HG03025 (cell line): ENCODE results near the gene RUNX3.

Experiments
- ATAC-seq: cut with Tn5 transposase; IDR thresholded peaks from one replicate; pipeline ENCODE4 v1.9.1; 2021; ENCODE audit warnings: mild to moderate bottlenecking, moderate library complexity; ENCODE audit not compliant: unreplicated experiment, low FRiP score

The RUNX3 gene

DNA sequence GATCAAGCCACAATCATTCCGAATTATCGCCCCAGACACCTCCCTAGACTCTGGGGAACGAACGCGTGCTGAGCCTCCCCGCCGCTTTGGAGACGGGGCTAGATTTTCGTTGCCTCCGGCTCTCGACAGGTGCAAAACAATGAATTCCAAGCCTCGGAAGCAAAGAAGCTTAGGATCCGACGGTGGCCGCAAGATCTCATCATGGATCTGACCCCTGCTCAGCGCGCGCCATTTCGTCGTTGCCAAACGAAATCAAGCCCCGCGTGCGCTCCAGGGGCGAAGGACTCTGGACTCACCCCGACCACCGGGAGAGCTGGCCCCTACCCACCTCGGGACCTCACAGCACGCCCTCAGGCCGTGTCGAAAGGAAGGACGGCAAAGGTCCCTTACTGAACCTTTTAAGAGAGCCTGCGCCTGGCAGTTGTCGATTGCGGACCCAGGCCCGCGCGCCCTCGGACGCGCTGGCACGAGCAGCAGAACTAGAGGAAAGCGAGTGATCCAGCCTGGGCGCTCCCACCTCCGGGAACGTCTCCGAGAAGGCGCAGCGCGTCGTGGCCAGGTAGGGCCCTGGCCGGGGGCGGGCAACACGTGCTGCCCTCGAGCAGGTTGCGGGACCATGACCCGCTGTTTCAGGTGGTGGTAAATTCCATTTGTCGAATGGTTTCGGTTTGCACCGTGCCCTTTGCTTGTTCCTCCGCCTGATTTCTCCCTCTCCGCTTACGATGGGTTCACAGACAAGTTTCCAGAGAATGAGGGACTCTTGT lies 1.6 kb upstream of the RUNX3 start:
- no peak for ATAC-seq

DNA sequence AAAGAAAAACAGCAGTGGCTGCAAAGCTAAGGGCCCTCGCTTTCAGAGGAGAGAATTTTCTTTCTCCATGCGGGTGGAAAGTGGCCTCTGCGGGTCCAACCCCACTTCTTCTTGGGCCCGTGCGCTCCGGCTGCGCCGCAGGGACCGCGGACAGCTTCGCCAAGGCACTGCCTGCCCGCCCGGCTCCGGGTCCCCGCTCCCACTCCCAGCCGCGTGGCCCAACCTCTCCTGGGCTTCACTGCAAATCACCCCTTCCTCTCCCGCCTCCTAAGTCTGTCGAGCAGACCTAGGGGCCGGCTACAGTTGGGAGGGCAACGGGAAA lies 1.0 kb upstream of the RUNX3 start:
- ATAC-seq = no peak

DNA sequence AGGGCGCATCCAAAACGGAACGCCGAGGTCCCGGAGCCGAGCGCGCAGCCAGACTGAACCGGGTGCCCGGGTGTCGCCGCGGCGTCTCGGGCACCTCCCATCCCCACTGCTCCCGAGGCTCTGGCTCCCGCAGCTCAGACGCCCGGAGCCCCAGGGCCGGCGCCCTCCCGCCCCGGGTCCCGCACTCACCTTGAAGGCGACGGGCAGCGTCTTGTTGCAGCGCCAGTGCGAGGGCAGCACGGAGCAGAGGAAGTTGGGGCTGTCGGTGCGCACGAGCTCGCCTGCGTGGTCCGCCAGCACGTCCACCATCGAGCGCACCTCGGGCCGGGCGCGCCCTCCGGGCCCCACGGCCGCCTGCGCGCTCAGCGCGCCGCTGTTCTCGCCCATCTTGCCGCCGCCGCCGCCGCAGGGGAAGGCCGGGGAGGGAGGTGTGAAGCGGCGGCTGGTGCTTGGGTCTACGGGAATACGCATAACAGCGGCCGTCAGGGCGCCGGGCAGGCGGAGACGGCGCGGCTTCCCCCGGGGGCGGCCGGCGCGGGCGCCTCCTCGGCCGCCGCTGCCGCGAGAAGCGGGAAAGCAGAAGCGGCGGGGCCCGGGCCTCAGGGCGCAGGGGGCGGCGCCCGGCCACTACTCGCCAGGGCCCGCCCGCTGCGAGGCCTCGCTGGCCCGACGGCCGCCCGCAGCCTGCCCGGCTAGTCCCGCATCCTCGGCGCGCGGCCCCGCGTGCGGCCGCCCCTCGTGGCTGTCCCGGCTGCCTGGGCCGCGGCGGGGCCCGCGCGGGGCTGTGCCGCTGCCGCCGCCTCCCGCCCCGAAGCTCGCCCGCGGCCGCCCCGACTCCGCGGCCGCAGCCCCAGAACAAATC lies 447 bp downstream of the RUNX3 start:
- peak; percentile 25 for ATAC-seq

DNA sequence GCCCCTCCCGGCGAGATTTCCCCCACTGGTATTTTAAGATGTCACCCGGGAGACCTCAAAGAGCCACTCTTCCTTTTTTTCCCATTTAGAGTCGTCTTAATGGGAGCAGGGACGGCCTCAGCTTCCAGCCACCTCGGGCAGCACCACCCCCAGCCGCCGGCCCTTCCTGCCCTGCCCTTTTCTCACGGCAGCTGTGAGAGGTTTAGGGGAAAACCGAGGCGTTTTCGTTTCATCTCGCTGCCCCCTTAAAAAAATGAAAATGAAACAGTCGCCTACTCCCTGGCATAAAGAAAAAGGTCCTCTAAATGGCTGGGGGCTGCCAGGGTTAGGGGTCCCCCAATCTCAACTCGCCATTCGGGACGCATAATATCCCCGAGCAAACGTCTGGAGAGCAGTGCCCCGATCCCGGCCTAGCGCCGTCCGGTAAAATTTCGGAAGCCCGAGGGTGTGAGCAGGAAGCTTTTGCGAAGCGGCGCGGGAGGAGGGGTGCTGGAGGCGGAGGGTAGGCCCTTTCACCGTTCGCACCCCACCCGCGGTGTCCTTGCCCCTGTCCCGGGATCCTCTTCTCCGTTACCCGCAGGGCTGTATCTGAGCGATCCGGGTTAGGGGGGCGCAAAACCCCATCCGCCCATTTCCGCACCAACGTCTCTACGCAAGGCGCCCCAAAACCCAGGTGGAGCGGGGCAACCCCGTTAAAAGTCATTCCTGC lies 1.2 kb downstream of the RUNX3 start:
- no peak for ATAC-seq

DNA sequence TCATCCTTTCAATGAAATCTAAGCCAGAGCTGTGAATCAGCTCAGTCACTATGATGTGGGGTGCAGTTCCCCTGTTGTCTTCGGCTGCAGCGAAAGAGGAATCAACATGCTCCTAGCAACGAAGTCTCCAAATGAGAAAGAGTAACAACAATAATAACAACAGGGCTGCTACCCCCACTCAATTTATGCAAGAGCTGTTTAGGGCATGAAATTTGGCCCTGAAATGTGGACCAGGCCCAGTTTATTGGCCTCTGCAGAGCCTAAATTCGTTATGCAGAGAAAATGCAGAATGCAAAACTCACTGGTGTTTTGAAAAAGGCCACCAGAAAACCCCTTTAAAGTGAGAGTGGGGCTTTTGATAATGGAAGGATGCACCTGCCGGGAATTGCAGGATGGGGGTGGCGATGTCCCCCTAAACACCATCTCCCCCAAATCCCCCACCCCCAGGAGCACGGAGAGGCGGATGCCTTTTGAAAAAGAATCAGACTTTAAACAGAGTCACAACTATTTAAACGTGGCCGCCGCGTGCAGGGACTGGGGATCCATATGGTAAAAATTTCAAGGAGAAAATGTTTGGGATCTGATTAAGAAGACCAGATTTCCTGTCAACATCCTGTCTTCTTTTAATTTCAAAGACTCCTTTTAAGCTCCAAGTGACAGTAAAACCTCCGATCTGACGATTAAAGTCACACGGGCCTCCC lies 1.9 kb downstream of the RUNX3 start:
- no peak for ATAC-seq

DNA sequence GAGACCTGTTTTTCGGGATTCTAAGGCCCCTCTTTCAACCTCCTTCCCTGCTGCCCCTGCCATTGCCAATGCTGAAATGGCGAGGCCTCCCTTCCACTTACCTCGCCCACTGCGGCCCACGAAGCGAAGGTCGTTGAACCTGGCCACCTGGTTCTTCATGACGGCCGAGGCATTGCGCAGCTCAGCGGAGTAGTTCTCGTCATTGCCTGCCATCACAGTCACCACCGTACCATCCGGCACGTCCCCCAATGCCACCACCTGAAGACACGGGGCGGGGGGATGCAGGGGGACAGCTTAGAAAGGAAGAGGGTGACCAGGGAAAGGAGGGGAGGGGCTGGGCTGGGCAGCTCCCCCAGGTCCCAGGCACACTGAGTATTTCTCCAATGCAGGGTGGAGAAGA lies 2.6 kb downstream of the RUNX3 start:
- no peak for ATAC-seq

DNA sequence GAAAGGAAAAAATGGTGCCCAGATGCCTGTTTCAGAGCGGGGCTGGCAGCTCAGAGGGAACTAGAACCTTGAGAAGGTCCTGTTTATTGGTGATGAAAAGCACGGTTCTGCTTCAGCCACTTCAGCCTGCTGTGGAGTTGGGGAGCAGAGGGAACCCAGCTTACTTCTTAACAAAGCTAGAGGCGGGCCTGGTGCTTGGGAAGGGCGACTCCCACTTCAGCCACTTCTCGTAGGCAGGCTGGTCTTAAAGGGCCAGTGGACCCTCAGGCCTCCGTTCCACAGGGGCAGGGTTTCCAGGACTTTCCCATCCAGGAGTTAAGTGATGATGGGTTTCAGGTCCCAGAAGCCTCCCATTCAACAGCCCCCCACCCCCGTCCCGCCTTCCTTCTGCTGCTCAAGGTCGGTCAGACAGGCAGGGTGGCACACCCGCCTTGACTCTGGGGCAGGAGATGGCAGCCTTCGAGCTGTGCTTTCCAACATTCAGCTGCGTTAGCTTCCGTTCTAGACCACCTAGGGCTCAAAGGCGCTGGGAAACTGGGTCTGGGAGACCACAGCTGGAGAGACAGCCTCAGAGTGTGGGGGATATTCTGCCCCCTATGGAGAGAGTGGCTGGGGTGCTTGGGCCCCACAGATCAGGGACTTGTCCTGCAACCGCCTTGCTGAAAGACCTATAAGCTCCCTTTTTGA lies 3.4 kb downstream of the RUNX3 start:
- no peak for ATAC-seq

DNA sequence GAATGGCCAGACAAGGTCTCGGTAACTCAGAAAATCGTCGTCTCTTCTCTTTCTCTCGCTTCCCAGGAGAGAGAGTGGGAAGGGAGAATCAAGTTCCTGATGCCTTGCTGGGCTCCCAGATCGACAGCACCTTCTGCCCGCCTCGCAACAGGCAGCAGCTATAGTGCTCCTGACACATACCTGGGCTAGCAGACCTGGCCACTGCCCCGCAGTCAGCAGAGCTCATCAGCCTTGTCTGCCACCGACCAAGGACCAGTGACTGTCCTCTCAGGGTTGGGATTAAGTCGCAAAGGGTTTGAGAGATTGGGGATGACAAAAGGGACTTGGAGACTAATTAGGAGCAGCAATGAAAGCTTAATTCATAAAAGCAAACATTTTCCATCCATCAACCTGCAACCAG lies 4.1 kb downstream of the RUNX3 start:
- no peak for ATAC-seq

DNA sequence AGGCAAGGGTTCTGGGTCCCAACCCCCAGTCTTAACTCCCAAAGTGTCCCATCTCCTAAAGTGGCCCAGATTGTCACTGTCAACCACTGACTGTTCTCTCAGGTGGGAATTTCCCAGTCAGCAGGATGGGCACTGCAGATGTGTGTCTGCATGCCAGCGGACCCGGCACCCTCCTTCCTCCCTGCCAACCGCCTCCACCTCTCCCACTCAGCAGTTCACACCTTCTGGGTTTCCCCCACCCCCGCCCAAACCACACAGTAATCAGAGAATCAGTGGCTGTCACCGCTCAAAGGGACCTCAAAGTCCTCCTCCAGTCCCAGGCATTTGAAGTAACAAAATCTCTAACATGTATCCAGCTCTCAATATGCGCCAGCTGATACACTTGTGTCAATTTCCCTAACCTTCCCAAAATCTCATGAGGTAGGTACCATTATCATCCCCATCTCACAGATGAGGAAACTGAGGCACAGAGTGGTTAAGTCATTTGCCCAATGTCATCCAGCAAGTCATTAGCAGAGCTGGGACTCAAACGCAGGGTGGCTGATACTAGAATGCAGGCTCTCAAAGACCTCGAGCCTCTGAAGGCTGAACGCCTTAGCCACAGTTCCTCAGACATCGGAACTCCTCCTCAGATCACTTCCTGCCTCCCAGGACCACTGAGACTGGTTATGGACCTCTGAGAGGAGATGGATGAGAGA lies 4.8 kb downstream of the RUNX3 start:
- no peak for ATAC-seq

DNA sequence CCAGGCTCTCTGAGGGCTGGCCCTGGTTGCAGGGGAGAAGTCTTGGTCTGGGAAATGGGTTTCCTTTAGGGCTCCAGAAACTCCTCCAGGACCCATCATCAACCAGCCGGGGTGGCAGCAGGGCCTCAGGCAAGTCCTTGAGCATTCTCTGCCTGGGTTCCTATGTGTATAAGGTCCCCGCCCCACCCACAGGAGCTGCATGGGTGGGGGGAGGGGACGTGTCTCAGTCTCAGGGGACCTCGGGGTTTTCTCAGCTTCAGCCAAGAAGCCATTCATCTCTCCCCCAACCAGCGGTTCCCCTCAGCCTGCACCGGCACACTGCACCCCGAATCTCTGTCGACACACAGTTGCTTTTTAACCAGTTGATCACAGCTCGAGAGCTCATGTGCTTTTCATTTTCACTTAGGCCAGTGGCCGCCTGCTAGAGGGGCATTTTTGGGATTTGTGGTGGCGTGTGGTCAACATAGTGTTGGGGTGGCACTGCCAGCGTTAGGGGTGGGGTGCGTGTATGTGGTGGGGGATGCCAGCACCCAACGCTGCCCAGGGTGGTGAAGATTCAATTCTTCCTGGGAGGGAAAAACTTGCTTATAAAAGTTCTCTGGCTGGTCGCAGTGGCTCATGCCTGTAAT lies 6.5 kb downstream of the RUNX3 start:
- no peak for ATAC-seq

DNA sequence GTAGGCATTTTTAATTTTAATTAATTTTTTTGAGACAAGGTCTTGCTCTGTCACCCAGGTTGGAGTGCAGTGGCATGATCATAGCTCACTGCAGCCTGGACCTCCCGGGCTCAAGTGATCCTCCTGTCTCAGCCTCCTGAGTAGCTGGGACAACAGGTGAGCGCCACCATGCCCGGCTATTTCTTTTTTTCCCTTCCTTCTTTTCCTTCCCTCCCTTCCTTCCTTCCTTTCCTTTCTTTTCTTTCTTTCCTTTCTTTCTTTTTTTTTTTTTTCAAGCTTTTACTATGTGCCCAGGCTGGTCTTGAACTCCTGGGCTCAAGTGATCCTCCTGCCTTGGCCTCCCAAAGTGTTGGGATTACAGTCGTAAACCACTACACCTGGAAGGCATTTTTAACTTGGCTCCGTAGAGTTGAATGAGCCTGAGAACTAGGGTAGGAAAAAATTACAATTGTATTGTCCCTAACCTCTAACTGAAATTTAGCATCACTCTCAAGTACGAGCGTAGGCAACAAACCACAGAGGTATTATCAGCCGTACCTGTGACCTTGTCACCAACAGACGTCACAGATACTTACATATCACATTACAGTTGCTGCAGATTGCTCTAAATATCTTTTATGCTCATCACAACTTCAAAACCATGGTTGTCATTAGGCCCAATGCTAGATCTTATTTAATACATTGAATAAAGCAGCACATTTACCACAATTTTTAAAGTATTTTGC lies 8.0 kb downstream of the RUNX3 start:
- no peak for ATAC-seq

DNA sequence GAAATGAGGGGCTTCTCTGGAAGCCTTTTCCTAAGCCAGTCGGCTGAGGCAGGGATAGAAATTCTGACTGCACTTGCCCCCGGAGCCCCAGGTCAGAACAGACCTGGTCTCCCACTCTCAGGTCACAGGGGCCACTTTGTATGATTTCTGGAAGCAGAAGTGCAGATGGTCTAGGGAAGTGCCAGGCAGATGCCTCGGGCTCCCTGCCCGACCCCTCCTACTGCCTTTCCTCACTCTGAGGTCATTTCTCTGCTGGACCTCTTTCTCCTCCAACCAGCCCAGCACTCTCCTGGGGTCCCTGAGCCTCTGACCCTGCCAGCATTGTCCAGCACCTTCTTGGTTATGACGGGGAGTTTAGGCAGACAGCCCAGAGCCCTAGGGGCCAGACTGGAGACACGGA lies 8.7 kb downstream of the RUNX3 start:
- ATAC-seq = no peak

DNA sequence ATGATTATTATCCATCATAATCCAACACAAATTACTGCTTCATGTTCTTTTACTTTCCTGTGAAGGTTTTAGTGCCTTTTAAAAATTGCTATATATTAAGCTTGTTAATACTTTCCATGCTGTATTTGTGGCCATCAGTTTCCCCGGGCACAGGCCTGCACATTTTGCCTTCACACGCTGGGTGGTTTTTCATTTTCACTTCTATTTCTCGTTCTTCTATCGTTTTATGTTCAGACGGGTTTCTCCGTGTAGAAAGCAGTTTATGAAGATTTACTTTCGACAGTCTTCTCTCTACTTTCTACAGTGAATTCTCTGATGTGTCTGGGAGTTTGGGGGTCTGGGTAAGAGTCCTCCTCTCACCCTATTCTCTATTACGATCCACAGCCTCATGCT lies 9.5 kb downstream of the RUNX3 start:
- ATAC-seq = no peak

DNA sequence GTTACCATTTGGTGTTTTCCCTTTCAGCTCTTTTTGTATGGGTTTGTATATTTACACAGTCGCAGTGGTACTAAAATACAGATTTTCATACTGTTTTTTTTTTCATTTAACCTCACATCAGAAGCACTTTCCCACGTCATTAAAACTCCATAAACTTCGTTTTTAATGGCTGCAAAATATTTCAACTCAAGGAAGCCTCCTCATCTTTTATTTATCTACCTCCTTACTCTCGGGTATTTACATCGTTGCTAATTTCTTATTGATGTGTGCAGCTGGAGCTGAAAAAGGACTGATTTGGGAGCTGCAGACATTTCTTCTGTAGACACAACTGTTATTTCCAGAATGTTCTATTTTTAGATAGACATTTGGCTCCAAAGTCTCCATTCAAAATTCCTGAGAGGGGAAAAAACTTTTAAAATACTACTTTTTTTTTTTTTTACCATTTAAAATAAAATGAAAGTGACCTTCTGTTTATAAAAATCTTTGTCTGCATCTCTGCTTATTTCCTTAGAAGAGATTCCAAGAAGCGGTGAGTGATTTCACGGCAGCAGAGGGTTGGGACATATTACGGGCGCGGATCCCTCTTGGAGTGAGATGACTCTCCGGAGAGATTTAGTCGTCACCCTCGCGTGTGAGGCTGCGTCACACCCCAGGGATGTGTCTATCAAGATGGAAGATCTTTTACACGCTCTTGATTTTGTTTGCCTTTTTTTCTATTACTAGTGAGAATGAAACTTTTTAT lies 10.1 kb downstream of the RUNX3 start:
- no peak for ATAC-seq

DNA sequence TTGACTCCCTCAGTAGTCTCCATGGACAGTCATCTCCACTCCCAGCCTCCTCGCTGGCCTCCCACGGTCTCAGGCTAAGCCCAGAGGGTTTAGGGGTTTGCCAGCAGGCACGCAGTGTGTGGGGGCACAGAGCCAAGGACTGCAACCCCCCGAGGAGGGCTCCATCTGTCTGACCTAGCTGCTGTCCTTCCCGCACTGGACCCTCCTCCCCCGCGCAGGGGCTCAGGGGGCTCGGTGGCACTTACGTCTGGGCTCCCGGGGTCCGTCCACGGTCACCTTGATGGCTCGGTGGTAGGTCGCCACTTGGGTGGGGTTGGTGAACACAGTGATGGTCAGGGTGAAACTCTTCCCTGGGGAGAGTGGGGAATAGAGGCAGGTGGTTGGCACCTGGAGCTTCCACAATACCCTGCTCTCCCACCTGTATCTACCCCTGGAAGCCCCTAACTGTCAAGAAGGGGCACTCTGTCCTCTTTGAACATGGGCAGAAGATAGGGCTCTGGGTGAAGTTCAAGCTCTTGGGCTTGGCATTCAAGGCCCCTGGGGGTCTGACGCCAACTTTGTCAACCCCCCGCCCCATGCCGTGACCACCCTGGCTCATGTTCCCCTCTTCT lies 11.0 kb downstream of the RUNX3 start:
- ATAC-seq = no peak

DNA sequence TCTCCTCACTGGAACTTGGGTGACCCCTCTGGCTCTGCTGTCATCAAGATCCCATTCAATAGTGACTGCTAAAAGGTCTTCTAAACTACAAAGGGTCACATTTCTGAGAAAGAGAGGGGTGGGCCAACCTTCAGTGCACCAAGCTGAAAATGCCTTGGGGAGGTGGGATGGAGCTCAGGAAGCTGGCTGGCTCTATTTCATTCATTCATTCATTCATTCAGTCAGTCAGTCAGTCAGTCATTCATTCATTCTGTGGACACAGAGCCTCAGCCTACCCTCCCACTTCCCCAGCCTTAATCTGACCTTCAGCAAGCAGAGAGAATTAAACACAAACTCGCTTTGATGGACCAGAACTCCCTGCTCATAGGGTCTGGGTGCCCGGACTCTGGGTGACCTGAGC lies 11.7 kb downstream of the RUNX3 start:
- ATAC-seq = no peak

DNA sequence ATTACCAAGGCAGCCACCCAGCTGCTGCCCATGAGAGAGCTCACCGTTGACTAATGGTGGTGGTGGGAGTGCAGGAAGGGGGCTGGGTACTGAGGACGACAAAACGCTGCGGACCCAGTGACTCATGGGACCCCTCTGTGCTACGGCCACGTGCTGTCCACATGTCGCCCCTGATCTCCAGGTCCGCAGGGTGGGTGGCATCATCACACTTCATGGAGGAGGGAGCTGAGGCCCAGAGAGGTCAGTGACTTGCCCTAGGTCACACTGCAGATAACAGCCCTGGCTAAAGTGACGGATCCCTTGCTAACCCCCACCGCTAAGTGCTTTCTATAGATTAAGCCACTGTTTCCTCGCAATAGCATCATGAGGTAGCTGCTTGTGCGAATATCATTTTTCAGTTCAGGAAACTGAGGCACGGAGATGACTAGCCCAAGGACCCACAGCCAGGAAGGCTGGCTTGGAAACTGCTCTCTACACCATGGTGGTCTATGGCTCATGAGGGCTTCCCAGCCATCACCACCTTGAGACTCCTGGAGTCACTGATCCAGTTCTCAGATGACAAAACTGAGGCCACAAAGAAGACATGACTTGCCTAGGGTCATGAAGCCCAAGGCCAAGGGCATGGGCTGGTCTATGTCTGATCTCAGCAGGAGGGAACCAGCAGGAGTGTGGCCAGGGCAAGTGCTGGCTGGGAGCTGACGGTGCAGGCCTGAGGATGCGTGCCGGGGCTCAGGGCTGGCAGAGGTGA lies 12.6 kb downstream of the RUNX3 start:
- no peak for ATAC-seq
